NCI-H2081 treated with DMSO at 0.1 percent for 48 hours (cell line): Measurements from ENCODE around the gene CSRP2.

Source experiments
- DNase-seq: peaks from one replicate; lab custom pipeline; 2025; lab: John Stamatoyannopoulos, UW

Gene CSRP2

DNA sequence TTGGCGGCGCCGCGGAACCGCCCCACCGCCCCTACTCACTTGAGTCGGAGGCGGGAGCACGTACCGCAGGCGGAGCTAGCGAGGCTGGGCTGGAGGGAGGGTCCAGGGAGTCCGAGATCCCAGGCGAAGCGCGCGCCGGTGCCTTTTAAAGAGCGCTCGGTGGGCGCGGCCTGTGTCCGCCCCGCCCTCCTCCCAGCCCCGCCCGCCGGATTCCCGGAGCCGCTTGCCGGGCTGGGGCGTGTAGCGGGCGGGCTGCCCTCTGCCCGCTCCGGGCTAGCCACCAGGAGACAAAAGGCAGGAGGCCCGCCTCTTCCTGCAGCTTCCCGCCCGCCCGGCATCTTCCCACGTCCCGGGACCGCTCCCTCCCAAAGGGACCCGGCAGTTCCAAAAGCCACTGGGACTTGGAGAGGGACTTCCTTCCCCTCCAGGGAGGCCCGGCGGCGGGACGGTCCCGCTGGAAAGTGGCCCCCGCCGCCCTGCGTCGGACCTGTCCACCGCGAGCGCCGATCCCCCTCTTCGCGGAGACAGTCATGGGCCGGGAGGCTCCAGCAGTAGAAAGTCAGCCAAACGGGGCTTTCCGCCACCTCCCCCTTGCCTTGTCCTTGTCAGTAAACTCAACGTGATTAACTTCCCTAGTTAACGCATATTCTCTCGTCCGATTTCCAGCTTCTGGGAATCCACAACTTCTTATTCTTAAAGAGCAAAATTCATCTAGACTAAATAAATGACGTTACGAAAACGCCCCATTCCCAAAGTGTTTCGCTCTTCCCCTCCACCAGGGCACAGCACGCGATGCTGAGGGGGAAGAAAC, at the start of gene CSRP2:
CSRP2 (minus strand) TSS at position 121 of the 811 bp plus-strand sequence. CDS start 12,759 bp downstream, outside the sequence.
- DNase-seq = peak; percentile 39

GRCh38 chr12:76927170-76927784, 48.5 kb upstream of the CSRP2 start:
- no peak for DNase-seq

DNA sequence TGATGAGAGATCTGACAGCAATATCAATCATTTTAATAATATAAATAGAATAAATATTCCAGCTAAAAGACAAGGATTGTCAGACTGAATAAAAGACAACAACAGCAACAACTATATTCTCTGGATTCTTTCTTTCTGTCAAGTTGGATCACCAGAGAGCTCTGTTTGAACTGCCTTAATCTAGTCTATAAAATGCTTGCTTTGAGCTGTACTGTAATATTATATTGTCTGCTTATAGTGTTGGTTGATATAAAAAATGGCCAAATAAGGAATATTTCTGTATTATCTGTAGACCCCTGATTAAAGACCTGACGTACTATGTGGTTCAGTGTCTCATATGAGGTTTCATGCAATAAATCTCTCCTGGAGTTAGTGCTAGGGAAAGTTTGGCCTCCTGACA, 46.3 kb upstream of the CSRP2 start:
- no peak for DNase-seq

DNA sequence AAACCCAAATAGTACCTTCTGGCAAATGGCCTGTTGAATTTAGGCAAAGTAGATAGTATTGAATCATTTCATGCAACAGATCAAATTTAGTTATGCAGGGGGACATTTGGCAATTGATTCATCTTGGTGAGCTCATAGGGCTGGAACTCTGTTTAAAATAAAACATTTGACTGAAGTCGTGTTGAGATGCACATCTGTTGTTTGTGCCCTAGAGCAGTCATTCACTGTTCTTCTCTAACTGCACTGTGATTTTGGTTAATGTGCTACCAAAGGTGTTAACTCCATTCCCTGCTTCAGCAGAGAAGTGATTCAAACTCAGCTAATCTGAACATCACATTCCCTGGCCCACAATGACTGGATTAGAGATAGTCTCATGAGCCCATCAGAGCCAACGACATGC, 44.0 kb upstream of the CSRP2 start:
- DNase-seq = no peak

DNA sequence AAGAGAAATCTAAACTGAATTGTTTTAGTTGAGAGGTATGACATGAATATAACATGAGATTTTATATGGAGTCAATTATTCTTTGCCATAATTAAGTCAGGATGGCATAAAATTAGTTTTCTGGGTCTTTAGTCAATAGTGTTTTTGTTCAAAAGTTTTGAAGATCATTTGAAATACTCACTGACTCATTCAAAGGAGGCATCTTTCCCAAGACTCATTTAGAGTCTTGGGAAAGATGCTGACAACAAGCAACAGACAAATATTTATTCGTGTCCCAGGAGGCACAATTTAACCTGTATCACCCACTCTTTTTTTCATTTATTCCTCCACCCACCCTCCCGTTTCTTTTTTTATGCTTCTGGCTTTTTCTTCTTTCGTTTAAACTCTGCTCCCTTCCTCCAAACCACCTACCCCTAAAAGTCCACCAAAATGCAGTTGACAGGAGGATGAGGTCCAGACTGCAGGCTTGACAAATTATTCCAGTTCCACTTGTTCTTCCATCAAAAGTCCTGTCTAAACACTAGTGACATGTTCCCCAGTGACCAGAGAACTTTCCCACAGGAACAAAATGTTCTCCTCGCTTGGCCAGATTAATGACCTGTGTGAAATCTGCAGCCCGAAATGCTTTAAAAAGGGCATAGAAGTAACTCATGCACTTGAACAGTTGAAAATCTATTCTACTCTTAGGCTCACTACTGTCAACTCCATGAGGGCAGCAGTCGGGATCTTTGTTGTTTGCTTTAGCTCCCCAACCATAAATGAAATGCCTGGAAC, 43.3 kb upstream of the CSRP2 start:
- DNase-seq = no peak

GRCh38 chr12:76921100-76921471, 42.3 kb upstream of the CSRP2 start:
- DNase-seq = no peak

- no peak for DNase-seq
Measured at GRCh38 chr12:76920172-76921099, 41.6 kb upstream of the CSRP2 start.

- DNase-seq = peak; percentile 82
Measured at GRCh38 chr12:76919383-76920171, 40.8 kb upstream of the CSRP2 start.

DNA sequence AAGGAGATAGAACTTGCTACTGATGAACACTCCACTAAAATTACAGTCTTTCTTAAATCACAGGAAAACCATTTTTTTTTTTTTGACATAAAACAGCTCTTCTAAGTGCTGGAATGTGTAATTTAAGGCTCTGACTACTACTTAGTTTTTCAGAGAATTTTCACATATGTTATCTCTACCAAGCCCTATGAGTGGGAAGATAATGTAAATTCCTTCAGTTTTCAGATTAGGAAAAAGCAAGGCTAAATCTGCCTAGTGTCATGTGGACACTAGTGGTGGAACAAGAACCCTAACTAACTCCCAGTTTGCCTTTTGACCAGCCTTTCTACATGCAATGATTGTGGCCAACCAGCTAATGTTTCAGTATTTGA, 37.3 kb upstream of the CSRP2 start:
- no peak for DNase-seq

GRCh38 chr12:76915361-76916169, 36.7 kb upstream of the CSRP2 start:
- DNase-seq = no peak

GRCh38 chr12:76914102-76914859, 35.5 kb upstream of the CSRP2 start:
- no peak for DNase-seq

DNA sequence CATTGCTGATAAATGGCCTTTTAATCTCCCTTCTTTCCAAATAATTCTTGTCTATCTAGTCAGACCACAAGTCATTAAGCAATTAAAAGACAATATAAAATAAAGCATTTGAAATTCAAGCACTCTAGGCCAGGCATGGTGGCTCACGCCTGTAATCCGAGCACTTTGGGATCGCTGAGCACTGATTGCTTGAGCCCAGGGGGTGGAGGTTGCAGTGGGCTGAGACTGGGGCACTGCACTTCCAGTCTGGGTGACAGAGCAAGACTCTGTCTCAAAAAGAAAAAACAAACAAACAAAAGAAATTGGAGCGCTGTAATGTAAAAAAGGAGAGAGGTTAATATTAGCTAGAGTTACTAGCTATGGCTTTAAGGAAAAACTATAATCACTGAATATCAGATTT, 30.5 kb upstream of the CSRP2 start:
- no peak for DNase-seq

DNA sequence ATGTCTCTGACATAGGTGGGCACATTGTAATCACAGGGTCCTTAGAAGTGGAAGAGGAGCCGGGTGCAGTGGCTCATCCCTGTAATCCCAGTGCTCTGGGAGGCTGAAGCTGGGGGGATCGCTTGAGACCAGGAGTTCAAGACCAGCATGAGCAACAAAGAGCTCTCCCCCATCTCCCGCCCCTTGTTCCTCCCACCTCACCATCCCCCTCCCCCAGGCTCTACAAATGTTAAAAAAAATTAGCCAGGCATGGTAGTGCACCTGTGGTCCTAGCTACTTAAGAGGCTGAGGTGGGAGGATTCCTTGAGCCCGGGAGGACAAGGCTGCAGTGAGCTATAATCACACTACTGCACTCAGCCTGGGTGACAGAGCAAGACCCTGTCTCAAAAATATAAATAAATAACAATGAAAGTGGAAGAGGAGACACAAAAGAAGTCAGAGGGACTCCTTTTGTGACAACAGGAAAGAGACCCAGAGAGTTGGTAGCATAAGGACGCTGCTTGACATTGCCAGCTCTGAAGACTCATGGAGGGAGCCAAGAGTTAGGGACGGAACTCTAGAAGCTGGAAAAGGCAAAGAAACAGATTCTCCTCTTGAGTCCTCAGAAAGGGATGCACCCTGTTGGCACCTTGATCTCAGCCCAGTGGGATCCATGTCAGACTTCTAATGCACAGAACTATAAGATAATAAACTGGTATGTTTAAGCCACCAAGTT, 29.6 kb upstream of the CSRP2 start:
- no peak for DNase-seq

- no peak for DNase-seq
Measured at GRCh38 chr12:76901628-76902380, 23.0 kb upstream of the CSRP2 start.

DNA sequence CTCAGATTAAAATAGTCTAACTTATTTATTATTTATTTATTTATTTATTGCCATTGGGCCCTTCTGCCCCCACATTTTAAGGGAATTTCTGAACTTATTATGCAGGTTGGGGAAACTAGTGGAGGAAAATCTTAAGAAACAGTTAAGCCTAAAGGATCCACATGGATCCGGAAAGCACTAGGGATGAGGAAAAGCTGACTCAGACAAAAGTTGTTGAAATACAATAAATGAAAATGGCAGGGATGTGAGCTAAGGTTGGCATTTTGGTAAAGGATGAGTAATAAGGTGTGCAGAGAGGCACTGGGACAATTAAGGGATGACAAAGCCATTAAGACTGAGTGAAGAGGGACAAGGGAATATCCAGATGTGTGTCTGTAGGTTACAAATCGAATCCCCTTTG, 20.7 kb upstream of the CSRP2 start:
- DNase-seq = no peak

GRCh38 chr12:76898442-76898841, 19.6 kb upstream of the CSRP2 start:
- no peak for DNase-seq

- DNase-seq = no peak
Measured at GRCh38 chr12:76896274-76896673, 17.5 kb upstream of the CSRP2 start.

- no peak for DNase-seq
Measured at GRCh38 chr12:76895796-76896195, 17.0 kb upstream of the CSRP2 start.
